ENCODE data around the gene STIP1.

GRCh38 chr11:64161037-64161436 lies 24.9 kb upstream of the STIP1 start:
- no peak for TF ChIP-seq POLR2A (IDR thresholded peaks at IDR 0.05)
- TF ChIP-seq CTCF (IDR thresholded peaks at IDR 0.05): no peak
